Measurements from ENCODE around the gene C1QTNF8.

GRCh38 chr16:1144476-1145382, 48.7 kb upstream of the C1QTNF8 start:
- no peak for TF ChIP-seq HDAC2 (IDR thresholded peaks at IDR 0.05; ENCODE audit: borderline replicate concordance in 1 of 2, low read depth in 2 of 2, low read length in 2 of 2)
- TF ChIP-seq CTCF (IDR thresholded peaks at IDR 0.05; ENCODE audit: control extremely low read depth in 1 of 3, insufficient read depth in 1 of 3, low read depth in 1 of 3, low read length in 3 of 3) = no peak
- no peak for TF ChIP-seq TCF12 (IDR thresholded peaks at IDR 0.05; ENCODE audit: low read depth, low read length)
- no peak for TF ChIP-seq MAX (IDR thresholded peaks at IDR 0.05)
- no peak for TF ChIP-seq CHD2 (IDR thresholded peaks at IDR 0.05; ENCODE audit: low read length)
- no peak for TF ChIP-seq RAD21 (IDR thresholded peaks at IDR 0.05 in 1 of 2, conservative IDR thresholded peaks at IDR 0.05 in 1 of 2; ENCODE audit: low read depth in 2 of 2, low read length in 2 of 2)
- no peak for TF ChIP-seq JUND (IDR thresholded peaks at IDR 0.05; ENCODE audit: low read length)
- no peak for TF ChIP-seq POLR2AphosphoS5 (IDR thresholded peaks at IDR 0.05; ENCODE audit: low read depth, low read length)
- TF ChIP-seq USF2 (IDR thresholded peaks at IDR 0.05; ENCODE audit: low read length) = no peak
- TF ChIP-seq YY1 (IDR thresholded peaks at IDR 0.05; ENCODE audit: low read depth, low read length) = no peak

Data from H1 (cell line).